DND-41 (cell line): ENCODE data around the gene HLA-DRA.

Source experiments
- ATAC-seq: fragments of 200-7000 bp; cut with Tn5 transposase; 3 replicates; pipeline ENCODE4 v1.9.1; 2021; ENCODE audit warnings: low read depth; ENCODE audit not compliant: insufficient read depth
- DNase-seq: peaks from one replicate; pipeline ENCODE4 v3.0.0-alpha.2; 2020
- H2AFZ ChIP-seq: 2 replicates; pipeline ENCODE4 v1.6.0; 2012; ENCODE audit warnings: low read depth, low read length
- H3K27ac ChIP-seq: 2 replicates; pipeline ENCODE4 v1.5.1; 2012; ENCODE audit warnings: low read length, inconsistent platforms
- H3K27me3 ChIP-seq: fragments of 200-600 bp; sonication (generic); 2 replicates; pipeline ENCODE4 v1.6.0; 2012; ENCODE audit warnings: low read length, mild to moderate bottlenecking, inconsistent platforms; ENCODE audit not compliant: insufficient read depth, poor library complexity
- H3K36me3 ChIP-seq: 2 replicates; pipeline ENCODE4 v1.5.1; 2012; ENCODE audit warnings: low read length, inconsistent platforms; ENCODE audit not compliant: insufficient read depth
- H3K4me1 ChIP-seq: 2 replicates; pipeline ENCODE4 v1.5.1; 2012; ENCODE audit warnings: mild to moderate bottlenecking, low read length; ENCODE audit not compliant: insufficient read depth
- H3K4me2 ChIP-seq: 2 replicates; pipeline ENCODE4 v1.6.0; 2012; ENCODE audit warnings: mild to moderate bottlenecking, moderate library complexity, low read length, inconsistent platforms; ENCODE audit not compliant: insufficient read depth
- H3K4me3 ChIP-seq, 2 experiments: fragments of 200-600 bp in 1 of 2; shearing (Covaris generic) in 1 of 2; 2 replicates each; pipeline ENCODE4 v1.5.1; 2012 to 2016; ENCODE audit warnings: inconsistent platforms in 2 of 2, low read length in 2 of 2, mild to moderate bottlenecking in 2 of 2, low read depth in 1 of 2, moderate library complexity in 1 of 2
- H3K79me2 ChIP-seq: 2 replicates; pipeline ENCODE4 v1.6.0; 2012; ENCODE audit warnings: low read length, inconsistent platforms; ENCODE audit not compliant: insufficient read depth
- H3K9ac ChIP-seq: 2 replicates; pipeline ENCODE4 v1.6.0; 2012; ENCODE audit warnings: low read depth, mild to moderate bottlenecking, inconsistent platforms, low read length, moderate library complexity
- H3K9me3 ChIP-seq: 2 replicates; pipeline ENCODE4 v1.5.1; 2012; ENCODE audit warnings: low read length, moderate library complexity, mild to moderate bottlenecking, inconsistent platforms; ENCODE audit not compliant: insufficient read depth, severe bottlenecking
- H4K20me1 ChIP-seq: 2 replicates; pipeline ENCODE4 v1.6.0; 2012; ENCODE audit warnings: low read length; ENCODE audit not compliant: insufficient read depth
- CTCF ChIP-seq: IDR thresholded peaks from 2 replicates; pipeline ENCODE4 v1.5.1; 2012; ENCODE audit warnings: borderline replicate concordance, low read length, moderate library complexity, mild to moderate bottlenecking; ENCODE audit not compliant: poor library complexity, severe bottlenecking; ENCODE audit errors: extremely low read depth
- EZH2 ChIP-seq: IDR thresholded peaks from 3 replicates; pipeline ENCODE4 v1.6.1; 2012; ENCODE audit warnings: borderline replicate concordance, low read depth, mild to moderate bottlenecking, moderate library complexity, low read length, inconsistent platforms; ENCODE audit not compliant: severe bottlenecking

Gene HLA-DRA

GRCh38 chr6:32405656-32406055 is 34.0 kb upstream of the HLA-DRA start:
- Histone ChIP-seq H3K9me3 (no peaks in the 10 kb centered on the region), H4K20me1 (peaks cover 4% of the 10 kb centered on the region; the same call in 1 of the 2 replicates), H3K4me3 (no peak overlapping the region), H3K4me1 (no peaks in the 10 kb centered on the region), H3K36me3 (no peaks in the 10 kb centered on the region), H3K4me2 (no peak overlapping the region), H3K27ac (no peak overlapping the region), H2AFZ (no peak overlapping the region), H3K27me3 (peaks cover 49% of the 10 kb centered on the region), H3K79me2 (no peaks in the 10 kb centered on the region), H3K9ac (no peak overlapping the region)
- ATAC-seq, result no peak
- TF ChIP-seq CTCF (no peak), EZH2 (no peak)
- no peak for DNase-seq

- no peaks in the 10 kb centered on the region for H3K4me1 ChIP-seq
- peaks cover 4% of the 10 kb centered on the region; the same call in 1 of the 2 replicates for H4K20me1 ChIP-seq
- H3K4me2 ChIP-seq, result no peak overlapping the region
- no peak overlapping the region for H2AFZ ChIP-seq
- H3K36me3 ChIP-seq, result no peaks in the 10 kb centered on the region
- DNase-seq, result no peak
- no peaks in the 10 kb centered on the region for H3K9me3 ChIP-seq
- no peak overlapping the region for H3K27ac ChIP-seq
- H3K27me3 ChIP-seq, result peaks cover 50% of the 10 kb centered on the region
- H3K4me3 ChIP-seq, result no peak overlapping the region
- no peak overlapping the region for H3K9ac ChIP-seq
- ATAC-seq, result no peak
- H3K79me2 ChIP-seq, result no peaks in the 10 kb centered on the region
- no peak for TF ChIP-seq EZH2
- no peak for TF ChIP-seq CTCF
These were observed 33.5 kb upstream of the HLA-DRA start for GRCh38 chr6:32406197-32406596.

- no peaks in the 10 kb centered on the region for H3K79me2 ChIP-seq
- no peak for ATAC-seq
- H3K9ac ChIP-seq, result no peak within 1 kb of the TSS
- H3K9me3 ChIP-seq, result no peaks in the 10 kb centered on the region
- H3K27me3 ChIP-seq, result peaks cover 57% of the 10 kb centered on the region
- H2AFZ ChIP-seq, result no peak within 1 kb of the TSS
- no peak within 1 kb of the TSS for H3K4me3 ChIP-seq
- no peak within 1 kb of the TSS for H3K4me2 ChIP-seq
- H3K36me3 ChIP-seq, result no peaks in the 10 kb centered on the region
- no peak within 1 kb of the TSS for H3K27ac ChIP-seq
- H3K4me1 ChIP-seq, result no peaks in the 10 kb centered on the region
- H4K20me1 ChIP-seq, result peaks cover 4% of the 10 kb centered on the region; the same call in 1 of the 2 replicates
- no peak for TF ChIP-seq CTCF
- no peak for TF ChIP-seq EZH2
- DNase-seq, result no peak
These were observed 32.8 kb upstream of the HLA-DRA start, which contains the start of gene BTNL2 for GRCh38 chr6:32406857-32407256. BTNL2 (minus strand) TSS chr6:32407181; CDS start chr6:32407123, 58 bp downstream.

GRCh38 chr6:32410906-32411305 is 28.8 kb upstream of the HLA-DRA start:
- Histone ChIP-seq H3K9me3 (no peaks in the 10 kb centered on the region), H3K27me3 (peaks cover 57% of the 10 kb centered on the region), H3K4me3 (no peak overlapping the region), H3K79me2 (no peaks in the 10 kb centered on the region), H3K9ac (no peak overlapping the region), H3K4me1 (0 out of 2 replicates have a peak, but pooled peaks cover 3% of the 10 kb centered on the region), H2AFZ (no peak overlapping the region), H3K36me3 (no peaks in the 10 kb centered on the region), H3K27ac (no peak overlapping the region), H4K20me1 (peaks cover 4% of the 10 kb centered on the region; the same call in 1 of the 2 replicates), H3K4me2 (no peak overlapping the region)
- TF ChIP-seq EZH2 (no peak), CTCF (no peak)
- no peak for ATAC-seq
- no peak for DNase-seq
